ENCODE measurements around the gene THNSL1.
A peak's percentile ranks its signal among the peaks of the same experiment; 100 is the strongest.
"Not testable (repeated sequence)": the region's sequence is repeated elsewhere in the genome, so short reads cannot be mapped to it uniquely, and the experiment has no call there.

The THNSL1 gene

GRCh38 chr10:25016376-25017153, at the start of gene THNSL1:
TSS of gene THNSL1 (plus strand) at chr10:25016612. CDS start at chr10:25023224, 6,612 bp downstream.
- peak; percentile 94 to 96 for DNase-seq (ENCODE audit: low read depth in 2 of 2)

DNA sequence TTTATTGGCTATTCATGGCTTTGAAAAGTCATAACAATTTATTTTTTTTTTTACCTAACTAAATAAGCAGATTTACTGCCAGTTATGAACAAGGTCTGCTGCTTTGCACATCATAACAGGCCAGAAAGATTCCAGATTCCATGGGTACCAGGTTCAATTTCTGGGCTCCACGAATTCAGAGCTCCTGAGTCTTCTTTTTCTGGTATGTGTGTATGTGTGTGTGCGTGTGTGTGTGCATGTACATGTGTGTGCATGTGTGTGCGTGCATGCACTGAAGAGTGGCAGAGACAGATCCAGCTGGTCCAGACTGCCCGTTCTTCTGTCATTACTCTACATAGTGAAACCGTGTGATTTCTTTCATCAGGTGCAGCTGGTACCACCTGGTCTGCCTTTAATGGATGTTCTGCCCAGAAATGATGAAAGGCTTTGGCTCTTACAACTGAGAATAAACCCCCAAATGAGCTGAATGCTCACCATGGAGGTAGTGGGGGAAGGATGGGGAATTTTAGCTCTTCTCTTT, 49.4 kb upstream of the THNSL1 start:
- DNase-seq (ENCODE audit: low read depth in 2 of 2): no peak

DNA sequence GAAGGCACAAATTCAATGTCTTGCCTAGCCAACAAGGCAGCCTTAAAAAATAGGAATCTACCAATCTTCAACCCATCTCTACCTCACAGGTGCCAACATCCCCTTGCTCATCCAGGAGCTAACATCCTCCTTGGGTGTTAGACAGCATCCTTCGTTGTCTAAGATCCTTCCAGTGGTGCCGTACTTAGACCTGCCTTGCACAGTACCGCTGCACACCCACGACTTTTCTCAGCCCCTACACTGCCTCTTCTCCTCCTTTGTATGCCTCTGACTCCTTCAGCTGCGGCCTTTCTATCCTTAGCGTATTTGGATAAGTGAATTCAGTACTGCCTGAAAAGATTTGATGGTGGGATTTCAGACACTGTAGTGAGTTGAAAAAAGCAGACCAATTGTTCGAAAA, 48.1 kb upstream of the THNSL1 start:
- DNase-seq (ENCODE audit: low read depth in 2 of 2): no peak

DNA sequence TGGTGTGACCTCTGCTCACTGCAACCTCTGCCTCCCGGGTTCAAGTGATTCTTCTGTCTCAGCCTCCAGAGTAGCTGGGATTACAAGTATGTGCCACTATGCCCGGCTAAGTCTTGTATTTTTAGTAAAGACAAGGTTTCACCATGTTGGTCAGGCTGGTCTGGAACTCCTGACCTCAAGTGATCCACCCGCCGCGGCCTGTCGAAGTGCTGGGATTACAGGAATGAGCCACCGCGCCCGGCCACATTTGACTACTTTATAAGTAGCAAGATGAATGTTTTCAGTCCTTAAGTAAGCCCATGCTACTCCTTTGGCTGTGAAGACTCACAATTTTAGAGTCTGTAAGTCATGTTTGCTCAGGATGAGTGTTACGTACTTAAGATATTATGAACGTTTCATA, 47.5 kb upstream of the THNSL1 start:
- not testable (repeated sequence) for DNase-seq (ENCODE audit: low read depth in 2 of 2)

DNA sequence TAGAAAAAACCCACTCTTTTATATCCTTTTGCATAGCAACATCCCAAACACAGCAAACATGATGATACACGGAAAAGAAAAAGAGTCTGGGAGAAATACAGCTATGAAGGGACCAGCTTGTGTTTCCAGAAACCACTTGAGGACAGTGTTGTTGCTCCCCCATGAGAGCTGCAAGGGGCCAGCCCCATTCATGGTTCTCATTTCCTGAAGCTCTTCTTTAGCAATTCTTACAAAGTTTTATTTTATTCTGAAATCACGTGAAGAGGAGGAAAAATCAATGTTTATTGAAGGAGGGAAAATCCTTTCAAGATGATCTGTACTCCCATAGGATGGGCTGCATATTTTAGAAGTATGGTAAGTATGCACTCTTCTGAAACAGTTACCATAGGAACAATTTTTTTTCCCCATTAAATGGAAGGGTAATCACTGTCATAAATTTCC, 46.6 kb upstream of the THNSL1 start:
- DNase-seq (ENCODE audit: low read depth in 2 of 2): no peak

GRCh38 chr10:24971374-24971773, 45.0 kb upstream of the THNSL1 start:
- no peak for DNase-seq (ENCODE audit: low read depth in 2 of 2)

- DNase-seq (ENCODE audit: low read depth in 2 of 2): no peak
These were observed 43.2 kb upstream of the THNSL1 start for GRCh38 chr10:24973163-24973562.

- DNase-seq (ENCODE audit: low read depth in 2 of 2): no peak
These were observed 41.4 kb upstream of the THNSL1 start for GRCh38 chr10:24974976-24975375.

- no peak for DNase-seq (ENCODE audit: low read depth in 2 of 2)
These were observed 36.7 kb upstream of the THNSL1 start for GRCh38 chr10:24979685-24980084.

DNA sequence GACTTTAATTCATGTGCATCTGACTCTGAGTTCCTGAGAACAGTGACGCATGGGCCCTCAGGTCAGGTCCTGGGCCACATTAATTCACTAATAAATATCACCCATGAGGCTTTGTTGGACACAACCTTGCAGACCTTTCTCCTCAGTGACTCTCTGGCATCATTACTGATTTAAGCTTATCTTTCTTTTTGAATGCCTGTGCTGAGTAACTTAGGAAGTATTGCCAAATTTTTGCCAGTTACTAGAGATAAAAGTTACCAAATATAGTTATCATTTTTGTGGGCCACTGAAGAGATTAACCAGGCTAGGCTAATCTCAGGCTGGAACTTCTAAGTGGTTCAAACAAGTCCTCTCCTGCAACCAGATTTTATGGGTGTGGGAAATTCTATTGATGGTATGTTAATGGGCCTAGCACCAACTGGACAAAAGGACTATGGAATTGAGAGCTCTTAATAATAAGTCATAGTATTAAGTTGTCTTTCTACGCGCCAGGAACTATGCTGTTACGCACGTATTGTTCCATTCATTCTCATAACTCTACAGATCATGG, 35.2 kb upstream of the THNSL1 start:
- no peak for DNase-seq (ENCODE audit: low read depth in 2 of 2)

DNA sequence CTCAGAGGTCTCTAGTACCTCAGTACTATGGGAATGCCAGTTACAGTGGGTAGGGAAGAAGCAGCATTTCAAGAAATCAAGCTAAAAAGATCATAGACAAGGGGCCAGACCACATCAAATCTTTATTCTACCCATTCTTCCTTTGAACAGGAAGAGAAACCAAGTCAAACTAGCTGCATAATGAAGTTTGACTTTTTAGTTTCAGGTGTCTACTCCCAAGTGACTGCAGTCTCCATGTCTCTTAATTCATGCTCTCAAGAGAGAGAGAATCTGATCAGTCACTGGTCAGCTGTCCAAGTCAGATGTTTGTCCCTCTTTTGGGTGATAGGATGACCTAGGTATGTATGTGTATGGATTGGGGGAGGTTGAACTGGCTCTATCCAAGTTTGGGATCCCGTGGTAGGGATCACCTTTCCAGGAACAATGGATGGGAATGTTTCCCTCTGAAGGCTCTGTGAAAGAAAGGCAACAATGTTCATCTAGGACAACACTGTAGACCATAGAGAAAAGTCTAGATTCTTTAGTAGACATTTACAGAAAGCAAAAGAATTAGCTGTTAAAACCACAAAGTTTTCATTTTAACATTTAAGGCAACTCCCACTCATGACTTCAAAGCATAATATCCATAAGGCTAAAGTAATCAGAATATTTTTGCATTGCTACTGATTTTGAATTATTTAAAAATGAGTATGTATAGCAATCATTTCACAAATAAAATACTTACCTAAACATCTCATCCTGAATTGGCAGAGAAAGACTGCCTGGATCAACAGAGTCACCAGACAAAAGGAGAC, 33.9 kb upstream of the THNSL1 start:
- DNase-seq (ENCODE audit: low read depth in 2 of 2): no peak

GRCh38 chr10:24983130-24983529, 33.3 kb upstream of the THNSL1 start:
- no peak for DNase-seq (ENCODE audit: low read depth in 2 of 2)

DNA sequence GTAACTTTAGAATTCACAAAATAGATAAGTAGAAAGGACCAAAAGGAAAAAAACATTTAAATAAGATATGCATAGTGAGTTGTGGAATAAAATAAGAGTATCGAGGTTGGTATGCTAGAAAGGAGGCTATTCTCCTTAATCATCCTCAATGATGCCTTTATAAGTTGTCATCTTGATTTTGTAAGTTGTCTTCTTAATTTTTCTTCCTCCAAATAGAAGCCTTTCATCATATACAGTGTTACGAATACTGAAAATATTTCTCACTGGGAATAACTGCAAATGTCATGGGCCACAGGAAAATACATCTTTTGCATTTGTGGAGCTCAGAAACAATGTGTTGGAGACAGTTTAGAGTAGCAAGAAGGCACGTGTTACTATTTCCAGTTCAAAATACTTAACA, 32.5 kb upstream of the THNSL1 start:
- no peak for DNase-seq (ENCODE audit: low read depth in 2 of 2)

- DNase-seq (ENCODE audit: low read depth in 2 of 2): no peak
These were observed 31.5 kb upstream of the THNSL1 start for GRCh38 chr10:24984906-24985305.

DNA sequence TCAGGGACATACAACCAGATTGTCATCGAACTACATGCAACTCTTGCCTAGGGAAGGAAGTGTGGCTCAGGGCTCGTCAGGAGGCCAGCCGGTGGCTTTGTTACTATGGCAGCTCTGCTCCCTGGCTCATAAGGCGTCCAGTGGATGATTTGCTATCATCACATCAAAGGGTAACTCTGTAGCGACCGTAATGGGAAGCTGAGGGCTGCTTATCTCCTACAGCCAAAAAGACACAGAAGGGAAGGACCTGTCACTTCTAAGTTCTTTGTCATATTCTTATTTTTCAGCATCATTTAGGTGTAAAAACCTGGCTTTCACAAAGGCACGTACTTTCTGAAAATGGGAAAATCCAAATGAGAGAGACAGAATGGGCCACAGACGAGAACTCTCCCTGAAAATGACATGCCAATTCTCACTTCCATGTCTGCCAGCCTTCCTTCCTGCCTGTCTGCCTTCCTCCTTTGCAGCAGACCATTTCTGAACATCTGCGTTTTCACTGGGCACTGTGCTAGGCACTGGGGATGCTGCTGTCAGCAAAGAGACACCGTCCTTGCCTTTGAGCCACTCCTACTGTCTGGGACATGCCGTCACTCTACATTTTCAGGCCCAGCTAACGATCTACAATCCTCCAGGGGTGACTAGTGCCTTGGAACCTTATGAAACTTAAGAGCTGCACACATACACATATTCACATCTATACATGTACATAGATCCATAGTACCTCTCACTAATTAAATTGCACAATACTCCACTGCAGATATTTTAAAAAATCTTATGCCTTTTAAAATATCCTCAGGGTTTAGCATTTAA, 27.4 kb upstream of the THNSL1 start:
- DNase-seq (ENCODE audit: low read depth in 2 of 2): no peak

DNA sequence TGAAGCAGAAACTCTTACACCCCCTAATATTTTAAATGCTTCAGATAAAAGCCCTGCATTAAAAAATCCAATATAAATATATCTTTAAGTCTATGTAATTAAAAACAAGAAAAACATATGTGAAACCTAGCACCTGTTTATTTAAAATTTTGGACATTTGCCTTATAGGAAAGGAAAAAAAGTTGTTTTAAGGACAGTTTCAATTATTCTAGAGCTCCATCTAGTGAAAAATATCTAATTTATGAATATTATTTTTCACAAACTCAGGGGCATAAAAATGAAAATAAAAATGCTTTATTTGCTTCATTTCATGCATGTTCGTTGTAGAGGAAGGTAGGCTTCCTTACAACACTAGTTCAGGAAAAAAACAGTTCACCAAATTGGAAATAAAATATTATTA, 26.5 kb upstream of the THNSL1 start:
- no peak for DNase-seq (ENCODE audit: low read depth in 2 of 2)

- DNase-seq (ENCODE audit: low read depth in 2 of 2): no peak
These were observed 25.1 kb upstream of the THNSL1 start for GRCh38 chr10:24991298-24991697.

GRCh38 chr10:24992512-24993133, 23.8 kb upstream of the THNSL1 start:
- no peak for DNase-seq (ENCODE audit: low read depth in 2 of 2)

DNA sequence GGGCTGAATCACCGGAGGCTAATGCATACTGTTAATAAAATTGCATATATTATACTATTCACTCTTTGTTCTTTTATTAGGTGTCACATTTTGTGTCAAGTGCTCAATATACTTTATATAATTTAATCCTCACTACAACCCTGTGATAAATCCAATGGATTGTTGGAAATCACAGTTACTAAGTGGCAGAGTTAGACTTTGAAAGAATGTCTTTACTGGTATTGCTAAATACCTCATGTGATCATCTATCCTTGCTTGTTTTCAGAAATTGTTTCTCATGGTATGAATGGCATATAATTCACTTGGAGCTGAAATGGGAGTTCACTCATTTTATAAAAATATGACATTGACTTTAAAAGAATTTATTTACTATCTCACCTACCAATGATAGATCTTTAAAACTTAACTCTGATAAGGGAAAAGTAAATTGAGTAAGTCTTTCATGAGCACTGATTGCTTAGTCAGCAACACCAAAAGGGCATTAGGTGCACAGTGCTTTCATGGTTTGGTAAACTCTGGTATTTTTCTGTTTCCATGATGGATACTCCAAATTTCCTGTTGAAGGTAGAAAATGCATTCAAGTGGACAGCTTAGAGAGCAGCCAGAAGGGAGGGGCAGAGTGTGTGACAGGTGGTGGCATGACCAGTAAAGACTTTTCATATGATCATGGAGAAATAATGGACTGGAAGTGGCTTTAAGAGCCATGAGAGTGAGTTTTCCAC, 23.0 kb upstream of the THNSL1 start:
- DNase-seq (ENCODE audit: low read depth in 2 of 2): no peak

- DNase-seq (ENCODE audit: low read depth in 2 of 2): no peak
These were observed 21.3 kb upstream of the THNSL1 start for GRCh38 chr10:24995072-24995471.

DNA sequence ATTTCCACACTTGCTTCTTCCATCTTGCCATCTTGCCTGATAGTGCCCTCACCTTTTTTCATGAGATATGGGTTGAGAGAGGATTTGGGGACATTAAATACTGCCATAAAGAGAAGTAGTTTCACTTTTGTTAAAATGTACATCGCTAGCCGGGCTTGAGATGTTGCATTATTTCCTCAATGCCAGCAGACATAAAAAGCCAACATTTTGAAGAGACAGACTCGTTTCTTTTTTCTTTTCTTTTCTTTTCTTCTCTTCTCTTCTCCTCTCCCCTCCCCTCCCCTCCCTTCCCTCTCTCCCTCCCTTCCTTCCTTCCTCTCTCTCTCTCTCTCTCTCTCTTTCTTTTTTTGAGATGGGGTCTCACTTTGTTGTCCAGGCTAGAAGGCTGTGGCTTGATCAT, 18.4 kb upstream of the THNSL1 start:
- no peak for DNase-seq (ENCODE audit: low read depth in 2 of 2)

All from stimulated activated CD4-positive, alpha-beta T cell treated with anti-CD3 and anti-CD28 coated beads, Interleukin-1b, Interleukin-23, amount 100 ng/mL, for 4 hours (primary cell).